Lower lobe of right lung (tissue), 2 donors: ENCODE data around the gene SPG21. TPM values are rescaled to one million over a fixed set of nuclear protein-coding genes. Genes with fewer than 3 reads are reported as not detected.
A peak's percentile ranks its signal among the peaks of the same experiment; 100 is the strongest.

Experiments used
- ATAC-seq, 2 donors: fragments of 200-7000 bp; cut with Tn5 transposase; one replicate each; pipeline ENCODE4 v1.9.1; 2020 to 2022; ENCODE audit warnings: mild to moderate bottlenecking in 2 of 2, moderate library complexity in 2 of 2
- DNase-seq: peaks from one replicate; pipeline ENCODE4 v3.0.0-alpha.2; 2020
- H3K27ac ChIP-seq: fragments of 200-600 bp; one replicate; pipeline ENCODE4 v1.8.0; 2022
- H3K27me3 ChIP-seq: fragments of 200-600 bp; one replicate; pipeline ENCODE4 v1.8.0; 2022; ENCODE audit warnings: low read depth
- H3K36me3 ChIP-seq: fragments of 200-600 bp; one replicate; pipeline ENCODE4 v1.8.0; 2022; ENCODE audit warnings: mild to moderate bottlenecking
- H3K4me1 ChIP-seq: fragments of 200-600 bp; one replicate; pipeline ENCODE4 v1.8.0; 2022
- H3K4me3 ChIP-seq: fragments of 200-600 bp; one replicate; pipeline ENCODE4 v1.8.0; 2022; ENCODE audit warnings: mild to moderate bottlenecking
- H3K9me3 ChIP-seq: fragments of 200-600 bp; one replicate; pipeline ENCODE4 v1.8.0; 2022
- CTCF ChIP-seq: fragments of 200-600 bp; IDR thresholded peaks from one replicate; pipeline ENCODE4 v1.8.0; 2022; ENCODE audit warnings: antibody characterized with exemption, mild to moderate bottlenecking
- intact Hi-C: fragments of 100-400 bp; cut with DNase I; formaldehyde crosslinking; loops from one replicate; pipeline ENCODE4 v1.11.0; 2022
- total RNA-seq: library from RNA; stranded (reverse); fragmentation: NEBNext Ultra II Directional; extraction: Animal tissue kit (Norgen Biotek cat#: 25700); gene quantifications from one replicate; pipeline ENCODE4 v1.2.1, GENCODE V29; 2021
- donor health status: DM: no; HTN: yes; CAD: no; lungs with severe emphysema.

The SPG21 gene
- total RNA-seq, 1 donor from 2014 or later, result 110 TPM

GRCh38 chr15:64950888-64951287 lies 38.8 kb downstream of the SPG21 start:
- H3K9me3 ChIP-seq, result no peaks in the 10 kb centered on the region
- H3K36me3 ChIP-seq, result peaks cover 15% of the 10 kb centered on the region
- H3K4me1 ChIP-seq, result no peaks in the 10 kb centered on the region
- ATAC-seq (no peak), DNase-seq (no peak)
- H3K4me3 ChIP-seq, result no peak overlapping the region
- no peak for TF ChIP-seq CTCF
- H3K27me3 ChIP-seq, result no peaks in the 10 kb centered on the region
- intact Hi-C loops, result no loop called here
- H3K27ac ChIP-seq, result no peak overlapping the region

- intact Hi-C loops, result no loop called here
- DNase-seq, result no peak
- peak in 1 of 2 donors; percentile 14 for ATAC-seq
Observed at GRCh38 chr15:64949383-64950186, 40.1 kb downstream of the SPG21 start.

GRCh38 chr15:64948916-64949315 lies 40.8 kb downstream of the SPG21 start:
- Histone ChIP-seq H3K36me3 (peaks cover 7% of the 10 kb centered on the region), H3K4me3 (no peak overlapping the region), H3K27ac (no peak overlapping the region), H3K4me1 (no peaks in the 10 kb centered on the region), H3K27me3 (no peaks in the 10 kb centered on the region), H3K9me3 (no peaks in the 10 kb centered on the region)
- no peak for TF ChIP-seq CTCF
- no peak for DNase-seq
- intact Hi-C loops, result no loop called here
- ATAC-seq, result no peak

More at GRCh38 chr15:64949383-64950186, 40.1 kb downstream of the SPG21 start:
- Histone ChIP-seq H3K36me3 (peaks cover 6% of the 10 kb centered on the region), H3K9me3 (no peaks in the 10 kb centered on the region), H3K27ac (no peak overlapping the region), H3K27me3 (no peaks in the 10 kb centered on the region), H3K4me1 (no peaks in the 10 kb centered on the region), H3K4me3 (no peak overlapping the region)
- TF ChIP-seq CTCF, result no peak

GRCh38 chr15:64947211-64947610 lies 42.5 kb downstream of the SPG21 start:
- no peak for TF ChIP-seq CTCF
- peak in 1 of 2 donors; percentile 13 for ATAC-seq
- DNase-seq, result no peak
- Histone ChIP-seq H3K27ac (no peak overlapping the region), H3K27me3 (no peaks in the 10 kb centered on the region), H3K4me1 (no peaks in the 10 kb centered on the region), H3K9me3 (no peaks in the 10 kb centered on the region), H3K36me3 (peaks cover 9% of the 10 kb centered on the region), H3K4me3 (no peak overlapping the region)
- intact Hi-C loops, result no loop called here

- Histone ChIP-seq H3K27ac (no peak overlapping the region), H3K27me3 (no peaks in the 10 kb centered on the region), H3K4me1 (no peaks in the 10 kb centered on the region), H3K4me3 (no peak overlapping the region), H3K36me3 (peaks cover 9% of the 10 kb centered on the region), H3K9me3 (no peaks in the 10 kb centered on the region)
- intact Hi-C loops, result no loop called here
- DNase-seq, result no peak
- ATAC-seq, result no peak
- TF ChIP-seq CTCF, result no peak
Observed at GRCh38 chr15:64944961-64945360, 44.8 kb downstream of the SPG21 start.
